GM18520 (cell line): ENCODE data around the gene LAMA2.
A peak's percentile ranks its signal among the peaks of the same experiment; 100 is the strongest.

Source experiments
- ATAC-seq: cut with Tn5 transposase; IDR thresholded peaks from one replicate; pipeline ENCODE4 v1.9.1; 2021; ENCODE audit not compliant: unreplicated experiment

Gene LAMA2

GRCh38 chr6:129485746-129486145, 602.8 kb downstream of the LAMA2 start:
- no peak for ATAC-seq

GRCh38 chr6:129486327-129486726, 603.4 kb downstream of the LAMA2 start:
- ATAC-seq: no peak

- no peak for ATAC-seq
Measured at GRCh38 chr6:129488313-129488712, 605.4 kb downstream of the LAMA2 start.

GRCh38 chr6:129489215-129489765, 606.4 kb downstream of the LAMA2 start:
- ATAC-seq: no peak

- ATAC-seq: peak; percentile 81
Measured at GRCh38 chr6:129490521-129491255, 607.8 kb downstream of the LAMA2 start.

- peak; percentile 0 for ATAC-seq
Measured at GRCh38 chr6:129491436-129491835, 608.5 kb downstream of the LAMA2 start.

- ATAC-seq: no peak
Measured at GRCh38 chr6:129492260-129492659, 609.3 kb downstream of the LAMA2 start.

GRCh38 chr6:129493354-129493902, 610.5 kb downstream of the LAMA2 start:
- no peak for ATAC-seq

GRCh38 chr6:129494099-129494498, 611.2 kb downstream of the LAMA2 start:
- no peak for ATAC-seq

GRCh38 chr6:129494586-129494985, 611.6 kb downstream of the LAMA2 start:
- no peak for ATAC-seq

GRCh38 chr6:129495652-129496051, 612.7 kb downstream of the LAMA2 start:
- no peak for ATAC-seq

- no peak for ATAC-seq
Measured at GRCh38 chr6:129497481-129498441, 614.8 kb downstream of the LAMA2 start.

- ATAC-seq: no peak
Measured at GRCh38 chr6:129498541-129498940, 615.6 kb downstream of the LAMA2 start.

GRCh38 chr6:129498950-129499842, 616.3 kb downstream of the LAMA2 start:
- ATAC-seq: peak; percentile 59

GRCh38 chr6:129499843-129500219, 616.9 kb downstream of the LAMA2 start:
- no peak for ATAC-seq

- no peak for ATAC-seq
Measured at GRCh38 chr6:129500958-129501739, 618.2 kb downstream of the LAMA2 start.

GRCh38 chr6:129501740-129502660, 619.1 kb downstream of the LAMA2 start:
- ATAC-seq: no peak

- no peak for ATAC-seq
Measured at GRCh38 chr6:129504456-129504855, 621.5 kb downstream of the LAMA2 start.
